Measurements from ENCODE around the gene SCGN. TPM values are rescaled to one million over a fixed set of nuclear protein-coding genes. Genes with fewer than 3 reads are reported as not detected.

The SCGN gene
- total and polyA plus RNA-seq, 2 of the 13 experiments (the other 11 are each of a cell fraction or from before 2014, with no cell fraction given) = 2.9 to 29.0 TPM

DNA sequence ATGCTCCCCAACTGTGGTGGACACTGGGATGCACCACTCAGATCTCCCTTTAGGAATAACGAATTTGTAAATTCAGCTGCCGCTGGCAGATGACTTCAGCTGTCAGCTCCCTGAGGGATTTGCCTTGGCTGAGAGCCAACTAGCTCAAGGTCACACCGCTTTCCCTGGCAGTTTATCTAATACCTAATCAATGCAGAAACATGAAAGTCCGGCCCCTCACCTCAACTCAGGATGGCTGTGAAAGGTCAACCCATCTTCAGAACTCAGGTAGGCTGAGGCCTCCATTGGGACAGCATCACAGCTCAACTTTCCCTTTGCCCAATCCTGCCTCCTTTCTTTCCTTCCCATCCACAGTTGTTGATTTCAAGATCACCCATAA is 22.8 kb upstream of the SCGN start (continued):
- peak; percentile 74 for TF ChIP-seq ZMYM4 (CRISPR knock-in tag; IDR thresholded peaks at IDR 0.05)
- peak; percentile 82; the same call in 1 of the 2 replicates for TF ChIP-seq ESRRA (CRISPR knock-in tag; IDR thresholded peaks at IDR 0.05; ENCODE audit: low read depth)
- TF ChIP-seq, protein P1, sequence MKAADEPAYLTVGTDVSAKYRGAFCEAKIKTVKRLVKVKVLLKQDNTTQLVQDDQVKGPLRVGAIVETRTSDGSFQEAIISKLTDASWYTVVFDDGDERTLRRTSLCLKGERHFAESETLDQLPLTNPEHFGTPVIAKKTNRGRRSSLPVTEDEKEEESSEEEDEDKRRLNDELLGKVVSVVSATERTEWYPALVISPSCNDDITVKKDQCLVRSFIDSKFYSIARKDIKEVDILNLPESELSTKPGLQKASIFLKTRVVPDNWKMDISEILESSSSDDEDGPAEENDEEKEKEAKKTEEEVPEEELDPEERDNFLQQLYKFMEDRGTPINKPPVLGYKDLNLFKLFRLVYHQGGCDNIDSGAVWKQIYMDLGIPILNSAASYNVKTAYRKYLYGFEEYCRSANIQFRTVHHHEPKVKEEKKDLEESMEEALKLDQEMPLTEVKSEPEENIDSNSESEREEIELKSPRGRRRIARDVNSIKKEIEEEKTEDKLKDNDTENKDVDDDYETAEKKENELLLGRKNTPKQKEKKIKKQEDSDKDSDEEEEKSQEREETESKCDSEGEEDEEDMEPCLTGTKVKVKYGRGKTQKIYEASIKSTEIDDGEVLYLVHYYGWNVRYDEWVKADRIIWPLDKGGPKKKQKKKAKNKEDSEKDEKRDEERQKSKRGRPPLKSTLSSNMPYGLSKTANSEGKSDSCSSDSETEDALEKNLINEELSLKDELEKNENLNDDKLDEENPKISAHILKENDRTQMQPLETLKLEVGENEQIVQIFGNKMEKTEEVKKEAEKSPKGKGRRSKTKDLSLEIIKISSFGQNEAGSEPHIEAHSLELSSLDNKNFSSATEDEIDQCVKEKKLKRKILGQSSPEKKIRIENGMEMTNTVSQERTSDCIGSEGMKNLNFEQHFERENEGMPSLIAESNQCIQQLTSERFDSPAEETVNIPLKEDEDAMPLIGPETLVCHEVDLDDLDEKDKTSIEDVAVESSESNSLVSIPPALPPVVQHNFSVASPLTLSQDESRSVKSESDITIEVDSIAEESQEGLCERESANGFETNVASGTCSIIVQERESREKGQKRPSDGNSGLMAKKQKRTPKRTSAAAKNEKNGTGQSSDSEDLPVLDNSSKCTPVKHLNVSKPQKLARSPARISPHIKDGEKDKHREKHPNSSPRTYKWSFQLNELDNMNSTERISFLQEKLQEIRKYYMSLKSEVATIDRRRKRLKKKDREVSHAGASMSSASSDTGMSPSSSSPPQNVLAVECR (CRISPR knock-in tag; IDR thresholded peaks at IDR 0.05; ENCODE audit: borderline replicate concordance) = peak; percentile 58; the same call in 1 of the 2 replicates
- peak; percentile 38; the same call in 1 of the 2 replicates for TF ChIP-seq HOXA3 (CRISPR knock-in tag; IDR thresholded peaks at IDR 0.05)
- peak; percentile 8 for TF ChIP-seq TEAD3 (CRISPR knock-in tag; optimal IDR thresholded peaks at IDR 0.05; ENCODE audit: borderline replicate concordance)
- no peak for TF ChIP-seq ZBTB3 (CRISPR knock-in tag; IDR thresholded peaks at IDR 0.05; ENCODE audit: borderline replicate concordance, low read depth)
- peak; percentile 51 for TF ChIP-seq FOSL2 (CRISPR knock-in tag; IDR thresholded peaks at IDR 0.05)
- no peak for TF ChIP-seq ASH2L (IDR thresholded peaks at IDR 0.05; ENCODE audit: insufficient read length, low read depth, low read length)
- TF ChIP-seq ZNF430 (CRISPR knock-in tag; IDR thresholded peaks at IDR 0.05) = no peak
- TF ChIP-seq, protein P2, sequence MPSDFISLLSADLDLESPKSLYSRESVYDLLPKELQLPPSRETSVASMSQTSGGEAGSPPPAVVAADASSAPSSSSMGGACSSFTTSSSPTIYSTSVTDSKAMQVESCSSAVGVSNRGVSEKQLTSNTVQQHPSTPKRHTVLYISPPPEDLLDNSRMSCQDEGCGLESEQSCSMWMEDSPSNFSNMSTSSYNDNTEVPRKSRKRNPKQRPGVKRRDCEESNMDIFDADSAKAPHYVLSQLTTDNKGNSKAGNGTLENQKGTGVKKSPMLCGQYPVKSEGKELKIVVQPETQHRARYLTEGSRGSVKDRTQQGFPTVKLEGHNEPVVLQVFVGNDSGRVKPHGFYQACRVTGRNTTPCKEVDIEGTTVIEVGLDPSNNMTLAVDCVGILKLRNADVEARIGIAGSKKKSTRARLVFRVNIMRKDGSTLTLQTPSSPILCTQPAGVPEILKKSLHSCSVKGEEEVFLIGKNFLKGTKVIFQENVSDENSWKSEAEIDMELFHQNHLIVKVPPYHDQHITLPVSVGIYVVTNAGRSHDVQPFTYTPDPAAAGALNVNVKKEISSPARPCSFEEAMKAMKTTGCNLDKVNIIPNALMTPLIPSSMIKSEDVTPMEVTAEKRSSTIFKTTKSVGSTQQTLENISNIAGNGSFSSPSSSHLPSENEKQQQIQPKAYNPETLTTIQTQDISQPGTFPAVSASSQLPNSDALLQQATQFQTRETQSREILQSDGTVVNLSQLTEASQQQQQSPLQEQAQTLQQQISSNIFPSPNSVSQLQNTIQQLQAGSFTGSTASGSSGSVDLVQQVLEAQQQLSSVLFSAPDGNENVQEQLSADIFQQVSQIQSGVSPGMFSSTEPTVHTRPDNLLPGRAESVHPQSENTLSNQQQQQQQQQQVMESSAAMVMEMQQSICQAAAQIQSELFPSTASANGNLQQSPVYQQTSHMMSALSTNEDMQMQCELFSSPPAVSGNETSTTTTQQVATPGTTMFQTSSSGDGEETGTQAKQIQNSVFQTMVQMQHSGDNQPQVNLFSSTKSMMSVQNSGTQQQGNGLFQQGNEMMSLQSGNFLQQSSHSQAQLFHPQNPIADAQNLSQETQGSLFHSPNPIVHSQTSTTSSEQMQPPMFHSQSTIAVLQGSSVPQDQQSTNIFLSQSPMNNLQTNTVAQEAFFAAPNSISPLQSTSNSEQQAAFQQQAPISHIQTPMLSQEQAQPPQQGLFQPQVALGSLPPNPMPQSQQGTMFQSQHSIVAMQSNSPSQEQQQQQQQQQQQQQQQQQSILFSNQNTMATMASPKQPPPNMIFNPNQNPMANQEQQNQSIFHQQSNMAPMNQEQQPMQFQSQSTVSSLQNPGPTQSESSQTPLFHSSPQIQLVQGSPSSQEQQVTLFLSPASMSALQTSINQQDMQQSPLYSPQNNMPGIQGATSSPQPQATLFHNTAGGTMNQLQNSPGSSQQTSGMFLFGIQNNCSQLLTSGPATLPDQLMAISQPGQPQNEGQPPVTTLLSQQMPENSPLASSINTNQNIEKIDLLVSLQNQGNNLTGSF (CRISPR knock-in tag; IDR thresholded peaks at IDR 0.05) = no peak
- no peak for TF ChIP-seq ZNF230 (CRISPR knock-in tag; IDR thresholded peaks at IDR 0.05)
- TF ChIP-seq, protein P3, sequence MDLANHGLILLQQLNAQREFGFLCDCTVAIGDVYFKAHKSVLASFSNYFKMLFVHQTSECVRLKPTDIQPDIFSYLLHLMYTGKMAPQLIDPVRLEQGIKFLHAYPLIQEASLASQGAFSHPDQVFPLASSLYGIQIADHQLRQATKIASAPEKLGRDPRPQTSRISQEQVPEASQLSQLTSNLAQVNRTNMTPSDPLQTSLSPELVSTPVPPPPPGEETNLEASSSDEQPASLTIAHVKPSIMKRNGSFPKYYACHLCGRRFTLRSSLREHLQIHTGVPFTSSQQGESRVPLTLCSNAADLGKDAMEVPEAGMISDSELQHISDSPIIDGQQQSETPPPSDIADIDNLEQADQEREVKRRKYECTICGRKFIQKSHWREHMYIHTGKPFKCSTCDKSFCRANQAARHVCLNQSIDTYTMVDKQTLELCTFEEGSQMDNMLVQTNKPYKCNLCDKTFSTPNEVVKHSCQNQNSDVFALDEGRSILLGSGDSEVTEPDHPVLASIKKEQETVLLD (CRISPR knock-in tag; IDR thresholded peaks at IDR 0.05; ENCODE audit: low read depth) = no peak
- no peak for TF ChIP-seq ZNF678 (CRISPR knock-in tag; IDR thresholded peaks at IDR 0.05)
- TF ChIP-seq ZSCAN22 (CRISPR knock-in tag; IDR thresholded peaks at IDR 0.05) = no peak
